ENCODE measurements around the gene UROC1. TPM values are rescaled to one million over a fixed set of nuclear protein-coding genes. Genes with fewer than 3 reads are reported as not detected.

The UROC1 gene
- total RNA-seq, 2 experiments from 2014 or later, result not detected

- Mint-ChIP-seq H3K9me3 (no peaks in the 10 kb centered on the region), H3K4me1 (ENCODE audit: low read depth) (no peaks in the 10 kb centered on the region), H3K27me3 (no peaks in the 10 kb centered on the region), H3K4me3 (no peak overlapping the region), H3K27ac (no peak overlapping the region), H3K36me3 (ENCODE audit: low read depth) (no peaks in the 10 kb centered on the region)
- Histone ChIP-seq H3K4me3 (ENCODE audit: low read length) (no peak overlapping the region), H3K27ac (ENCODE audit: low read depth in 1 of 2, low read length in 2 of 2) (no peak overlapping the region), H3K36me3 (ENCODE audit: insufficient read depth, low read length) (no peaks in the 10 kb centered on the region), H3K4me1 (ENCODE audit: insufficient read depth, low read length) (no peaks in the 10 kb centered on the region), H3K9me3 (ENCODE audit: control insufficient read depth in 1 of 2, insufficient read depth in 1 of 2, low read length in 2 of 2) (no peaks in the 10 kb centered on the region), H3K27me3 (ENCODE audit: control insufficient read depth in 1 of 2, insufficient read depth in 2 of 2, low read length in 2 of 2) (peaks cover 0 to 3% of the 10 kb centered on the region in 2 experiments)
- TF ChIP-seq CTCF (IDR thresholded peaks at IDR 0.05), result no peak
- DNase-seq, result no peak
- POLR2A ChIA-PET, result no interaction called here
- intact Hi-C loops (cut with DNase I, micrococcal nuclease), result no loop called here
- no peak for ATAC-seq (ENCODE audit: poor library complexity)
- CTCF ChIA-PET, result no interaction called here
These were observed 3.4 kb downstream of the UROC1 start for GRCh38 chr3:126514161-126514560.

GRCh38 chr3:126512916-126513650 lies 4.5 kb downstream of the UROC1 start:
- no peaks in the 10 kb centered on the region for H3K9me3 ChIP-seq (ENCODE audit: control insufficient read depth in 1 of 2, insufficient read depth in 1 of 2, low read length in 2 of 2)
- Mint-ChIP-seq H3K9me3 (no peaks in the 10 kb centered on the region), H3K36me3 (ENCODE audit: low read depth) (no peaks in the 10 kb centered on the region), H3K27ac (no peak overlapping the region), H3K27me3 (no peaks in the 10 kb centered on the region), H3K4me1 (ENCODE audit: low read depth) (no peaks in the 10 kb centered on the region), H3K4me3 (no peak overlapping the region)
- DNase-seq (no peak), ATAC-seq (ENCODE audit: poor library complexity) (no peak)
- POLR2A ChIA-PET, result no interaction called here
- H3K27me3 ChIP-seq (ENCODE audit: control insufficient read depth in 1 of 2, insufficient read depth in 2 of 2, low read length in 2 of 2), result peaks cover 0 to 3% of the 10 kb centered on the region in 2 experiments
- TF ChIP-seq CTCF (IDR thresholded peaks at IDR 0.05), result no peak
- CTCF ChIA-PET, result no interaction called here
- no peak overlapping the region for H3K27ac ChIP-seq (ENCODE audit: low read depth in 1 of 2, low read length in 2 of 2)
- intact Hi-C loops (cut with DNase I, micrococcal nuclease), result no loop called here
- no peaks in the 10 kb centered on the region for H3K36me3 ChIP-seq (ENCODE audit: insufficient read depth, low read length)
- H3K4me3 ChIP-seq (ENCODE audit: low read length), result no peak overlapping the region
- no peaks in the 10 kb centered on the region for H3K4me1 ChIP-seq (ENCODE audit: insufficient read depth, low read length)

- intact Hi-C loops (cut with DNase I, micrococcal nuclease), result no loop called here
- no peaks in the 10 kb centered on the region for H3K9me3 Mint-ChIP-seq
These were observed 5.5 kb downstream of the UROC1 start for GRCh38 chr3:126512026-126512425.

More at GRCh38 chr3:126512026-126512425, 5.5 kb downstream of the UROC1 start:
- POLR2A ChIA-PET, result no interaction called here
- no peak for ATAC-seq (ENCODE audit: poor library complexity)
- Mint-ChIP-seq H3K27ac (no peak overlapping the region), H3K27me3 (no peaks in the 10 kb centered on the region), H3K4me1 (ENCODE audit: low read depth) (no peaks in the 10 kb centered on the region), H3K36me3 (ENCODE audit: low read depth) (no peaks in the 10 kb centered on the region), H3K4me3 (no peak overlapping the region)
- no peaks in the 10 kb centered on the region for H3K4me1 ChIP-seq (ENCODE audit: insufficient read depth, low read length)
- H3K36me3 ChIP-seq (ENCODE audit: insufficient read depth, low read length), result no peaks in the 10 kb centered on the region
- CTCF ChIA-PET, result no interaction called here
- H3K27ac ChIP-seq (ENCODE audit: low read depth in 1 of 2, low read length in 2 of 2), result no peak overlapping the region
- H3K4me3 ChIP-seq (ENCODE audit: low read length), result no peak overlapping the region
- no peaks in the 10 kb centered on the region for H3K9me3 ChIP-seq (ENCODE audit: control insufficient read depth in 1 of 2, insufficient read depth in 1 of 2, low read length in 2 of 2)
- no peak for TF ChIP-seq CTCF (IDR thresholded peaks at IDR 0.05)
- no peaks in the 10 kb centered on the region for H3K27me3 ChIP-seq (ENCODE audit: control insufficient read depth in 1 of 2, insufficient read depth in 2 of 2, low read length in 2 of 2)
- no peak for DNase-seq

Data from CD4-positive, alpha-beta T cell (primary cell).